Measurements from ENCODE around the gene UBALD1.

DNA sequence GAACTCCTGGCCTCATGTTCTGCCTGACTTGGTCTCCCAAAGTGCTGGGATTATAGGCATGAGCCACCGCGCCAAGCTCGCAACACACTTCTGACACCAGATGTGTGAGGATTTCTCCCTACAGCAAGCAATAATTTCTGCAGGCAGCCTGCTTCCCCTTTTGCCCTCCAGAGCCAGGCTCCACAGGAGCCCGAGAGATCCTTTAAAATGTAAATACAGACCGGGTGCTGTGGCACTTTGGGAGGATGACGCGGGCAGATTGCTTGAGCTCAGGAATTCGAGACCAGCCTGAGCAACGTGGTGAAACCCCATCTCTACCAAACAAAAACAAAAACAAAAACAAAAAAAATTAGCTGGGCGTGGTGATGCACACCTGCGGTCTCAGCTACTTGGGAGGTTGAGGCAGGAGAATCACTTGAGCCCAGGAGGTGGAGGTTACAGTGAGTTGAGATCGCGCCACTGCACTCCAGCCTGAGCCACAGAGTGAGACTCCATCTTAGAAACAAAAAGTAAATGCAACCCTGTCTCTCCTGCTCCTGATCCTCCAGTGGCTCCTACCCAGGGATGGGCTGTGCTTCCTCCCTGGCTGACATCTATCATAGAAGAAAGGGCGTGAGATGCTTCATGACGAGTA lies 43.9 kb downstream of the UBALD1 start:
- TF ChIP-seq POLR2A (IDR thresholded peaks at IDR 0.05), result no peak
- TF ChIP-seq, protein P1, sequence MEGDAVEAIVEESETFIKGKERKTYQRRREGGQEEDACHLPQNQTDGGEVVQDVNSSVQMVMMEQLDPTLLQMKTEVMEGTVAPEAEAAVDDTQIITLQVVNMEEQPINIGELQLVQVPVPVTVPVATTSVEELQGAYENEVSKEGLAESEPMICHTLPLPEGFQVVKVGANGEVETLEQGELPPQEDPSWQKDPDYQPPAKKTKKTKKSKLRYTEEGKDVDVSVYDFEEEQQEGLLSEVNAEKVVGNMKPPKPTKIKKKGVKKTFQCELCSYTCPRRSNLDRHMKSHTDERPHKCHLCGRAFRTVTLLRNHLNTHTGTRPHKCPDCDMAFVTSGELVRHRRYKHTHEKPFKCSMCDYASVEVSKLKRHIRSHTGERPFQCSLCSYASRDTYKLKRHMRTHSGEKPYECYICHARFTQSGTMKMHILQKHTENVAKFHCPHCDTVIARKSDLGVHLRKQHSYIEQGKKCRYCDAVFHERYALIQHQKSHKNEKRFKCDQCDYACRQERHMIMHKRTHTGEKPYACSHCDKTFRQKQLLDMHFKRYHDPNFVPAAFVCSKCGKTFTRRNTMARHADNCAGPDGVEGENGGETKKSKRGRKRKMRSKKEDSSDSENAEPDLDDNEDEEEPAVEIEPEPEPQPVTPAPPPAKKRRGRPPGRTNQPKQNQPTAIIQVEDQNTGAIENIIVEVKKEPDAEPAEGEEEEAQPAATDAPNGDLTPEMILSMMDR (IDR thresholded peaks at IDR 0.05), result no peak
- no peak for TF ChIP-seq EP300 (IDR thresholded peaks at IDR 0.05)

All from gastroesophageal sphincter (tissue), 3 donors.